GM23338 (cell line): Measurements from ENCODE around the gene C1orf141. TPM values are rescaled to one million over a fixed set of nuclear protein-coding genes. Genes with fewer than 3 reads are reported as not detected.

Source experiments
- ATAC-seq: fragments of 200-7000 bp; cut with Tn5 transposase; 3 replicates; pipeline ENCODE4 v1.9.1; 2020
- DNase-seq: peaks from one replicate; pipeline ENCODE4 v3.0.0-alpha.2; 2015; ENCODE audit warnings: low spot score
- H2AFZ ChIP-seq: fragments of 200-600 bp; sonication (generic); 2 replicates; pipeline ENCODE4 v1.8.0; 2016; ENCODE audit warnings: antibody characterized with exemption, mild to moderate bottlenecking, moderate library complexity
- H3F3A ChIP-seq: fragments of 200-600 bp; sonication (generic); replicated peaks from 2 replicates; pipeline ENCODE4 v1.8.0; 2017; ENCODE audit warnings: antibody characterized with exemption, mixed run types, low read depth
- H3K27ac ChIP-seq: fragments of 200-600 bp; sonication (generic); 2 replicates; pipeline ENCODE4 v1.6.1; 2016; ENCODE audit warnings: low read depth
- H3K27me3 ChIP-seq: fragments of 200-600 bp; sonication (generic); 2 replicates; pipeline ENCODE4 v1.8.0; 2016; ENCODE audit warnings: mild to moderate bottlenecking, mixed run types, moderate library complexity; ENCODE audit not compliant: insufficient read depth
- H3K36me3 ChIP-seq: fragments of 200-600 bp; sonication (generic); 2 replicates; pipeline ENCODE4 v1.8.0; 2016; ENCODE audit warnings: mild to moderate bottlenecking; ENCODE audit not compliant: insufficient read depth
- H3K4me1 ChIP-seq: fragments of 200-600 bp; sonication (generic); 2 replicates; pipeline ENCODE4 v1.8.0; 2016; ENCODE audit warnings: mild to moderate bottlenecking, moderate library complexity; ENCODE audit not compliant: insufficient read depth
- H3K4me2 ChIP-seq: fragments of 200-600 bp; sonication (generic); 2 replicates; pipeline ENCODE4 v1.7.1; 2017; ENCODE audit warnings: mixed run types
- H3K4me3 ChIP-seq: fragments of 200-600 bp; sonication (generic); 2 replicates; pipeline ENCODE4 v1.6.1; 2016; ENCODE audit warnings: mixed run types
- H3K79me2 ChIP-seq: fragments of 200-600 bp; sonication (generic); replicated peaks from 2 replicates; pipeline ENCODE4 v1.8.0; 2017; ENCODE audit warnings: mild to moderate bottlenecking; ENCODE audit not compliant: insufficient read depth
- H3K9me2 ChIP-seq: fragments of 200-600 bp; sonication (generic); 2 replicates; pipeline ENCODE4 v1.8.0; 2017; ENCODE audit not compliant: insufficient read depth
- H4K20me1 ChIP-seq: fragments of 200-600 bp; sonication (generic); replicated peaks from 2 replicates; pipeline ENCODE4 v1.8.0; 2017; ENCODE audit warnings: mild to moderate bottlenecking; ENCODE audit not compliant: insufficient read depth
- H3K27ac Mint-ChIP-seq: 2 replicates; pipeline ENCODE4 v1.8.0; 2020; ENCODE audit warnings: inconsistent platforms, mild to moderate bottlenecking, moderate library complexity, mixed read lengths
- H3K27me3 Mint-ChIP-seq: 3 replicates; pipeline ENCODE4 v1.8.0; 2022; ENCODE audit warnings: low read depth, mild to moderate bottlenecking, moderate library complexity, mixed read lengths, inconsistent platforms; ENCODE audit not compliant: insufficient read depth, poor library complexity
- H3K36me3 Mint-ChIP-seq: 3 replicates; pipeline ENCODE4 v1.8.0; 2021; ENCODE audit warnings: low read depth, mild to moderate bottlenecking, inconsistent platforms, moderate library complexity, mixed read lengths
- H3K4me1 Mint-ChIP-seq: 3 replicates; pipeline ENCODE4 v1.8.0; 2020; ENCODE audit warnings: mild to moderate bottlenecking, inconsistent platforms, mixed read lengths
- H3K4me3 Mint-ChIP-seq: 3 replicates; pipeline ENCODE4 v1.8.0; 2021; ENCODE audit warnings: moderate library complexity, mild to moderate bottlenecking, inconsistent platforms, mixed read lengths
- H3K9me3 Mint-ChIP-seq: 3 replicates; pipeline ENCODE4 v1.8.0; 2020; ENCODE audit warnings: moderate library complexity, mild to moderate bottlenecking, inconsistent platforms, mixed read lengths
- CREB1 ChIP-seq: fragments of 250-450 bp; sonication (Bioruptor Pico); IDR thresholded peaks from 2 replicates; pipeline ENCODE4 v1.5.0; 2020; ENCODE audit warnings: low read depth, mild to moderate bottlenecking, moderate library complexity
- ETS1 ChIP-seq: IDR thresholded peaks from 2 replicates; pipeline ENCODE4 v1.6.1; 2016; ENCODE audit warnings: antibody characterized with exemption
- EZH2 ChIP-seq: fragments of 200-600 bp; sonication (generic); IDR thresholded peaks from one replicate; pipeline ENCODE4 v1.8.0; 2017; ENCODE audit warnings: antibody characterized with exemption, mild to moderate bottlenecking, low read depth; ENCODE audit not compliant: unreplicated experiment
- EZH2phosphoT487 ChIP-seq: fragments of 200-600 bp; sonication (generic); IDR thresholded peaks from one replicate; pipeline ENCODE4 v1.8.1; 2018; ENCODE audit warnings: antibody characterized with exemption; ENCODE audit not compliant: unreplicated experiment
- NANOG ChIP-seq: IDR thresholded peaks from 2 replicates; pipeline ENCODE4 v1.6.1; 2016; ENCODE audit warnings: antibody characterized with exemption, borderline replicate concordance
- POLR2AphosphoS5 ChIP-seq: IDR thresholded peaks from 2 replicates; pipeline ENCODE4 v1.6.1; 2016; ENCODE audit warnings: antibody characterized with exemption, low read depth
- STAT1 ChIP-seq: IDR thresholded peaks from one replicate; pipeline ENCODE4 v1.6.1; 2016; ENCODE audit warnings: antibody characterized with exemption; ENCODE audit not compliant: unreplicated experiment
- ZNF114 ChIP-seq: fragments of 250-450 bp; sonication (Bioruptor Pico); IDR thresholded peaks from 2 replicates; pipeline ENCODE4 v1.5.0; 2020; ENCODE audit warnings: mild to moderate bottlenecking, moderate library complexity
- ZNF331 ChIP-seq: fragments of 250-450 bp; sonication (Bioruptor Pico); IDR thresholded peaks from 2 replicates; pipeline ENCODE4 v1.5.0; 2020; ENCODE audit warnings: low read depth, mild to moderate bottlenecking, moderate library complexity
- polyA plus RNA-seq: library from polyadenylated mRNA; unstranded; fragments of >200 nt; fragmentation: Nextera tagmentation; extraction: Ambion mirVana; gene quantifications from 2 replicates; pipeline ENCODE4 v1.2.1, GENCODE V29; 2016
- total RNA-seq: library from RNA; depleted of rRNA; stranded (reverse); fragments of >200 nt; shearing (Covaris generic); gene quantifications from 2 replicates; pipeline ENCODE4 v1.2.3, GENCODE V29; 2014
- TF ChIP-seq, protein P1 (sequence below), 2 experiments: fragments of 200-600 bp in 1 of 2; sonication (generic) in 1 of 2; conservative IDR thresholded peaks; 2 replicates each; pipeline versions ENCODE4 v1.5.1 to v1.6.1; 2016 to 2017; ENCODE audit warnings: antibody characterized with exemption in 2 of 2, low read depth in 2 of 2, mild to moderate bottlenecking in 2 of 2, moderate library complexity in 1 of 2
- TF ChIP-seq, protein P2 (sequence below): fragments of 250-450 bp; sonication (Bioruptor Pico); IDR thresholded peaks from 2 replicates; pipeline ENCODE4 v1.5.0; 2020; ENCODE audit warnings: mild to moderate bottlenecking, moderate library complexity

C1orf141 gene
- total and polyA plus RNA-seq, 2 experiments from 2014 or later, result not detected

DNA sequence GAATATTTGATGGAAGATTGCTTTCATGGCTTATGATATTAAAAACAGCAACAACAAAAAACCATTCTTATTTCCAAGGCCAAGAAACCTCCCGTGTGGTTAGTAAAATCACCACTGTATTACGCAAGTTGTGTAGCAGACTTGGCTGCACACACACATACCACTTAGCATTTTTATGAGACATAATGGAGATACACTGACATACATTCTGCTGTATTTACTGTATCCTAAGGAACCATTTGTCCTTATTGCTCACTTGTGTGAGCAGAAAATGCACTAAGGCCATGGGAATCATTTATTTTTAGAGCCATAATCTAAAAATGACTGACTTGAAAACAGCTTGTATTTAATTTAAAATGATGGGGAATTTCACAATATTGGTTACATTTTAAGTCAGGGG lies 584 bp upstream of the C1orf141 start (continued):
- TF ChIP-seq EZH2, result no peak

DNA sequence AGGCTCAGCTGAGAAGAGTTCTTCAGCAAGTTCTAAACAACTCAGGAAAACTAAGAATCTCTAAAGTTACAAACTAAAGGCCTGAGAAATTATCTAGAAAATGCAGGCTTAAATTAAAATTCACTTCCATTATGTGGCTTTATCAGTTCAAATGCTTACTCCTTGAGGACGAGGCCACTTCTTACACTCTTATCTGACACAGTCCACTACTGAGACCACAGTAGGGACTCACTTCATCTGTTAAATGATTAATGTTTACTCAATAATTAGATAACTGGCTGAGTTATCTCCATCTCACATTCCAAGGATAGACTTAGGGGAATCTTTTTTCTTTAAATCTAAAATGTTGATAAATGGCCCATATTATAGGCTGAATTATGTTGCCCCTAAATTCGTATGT lies 1.6 kb downstream of the C1orf141 start:
- ATAC-seq (no peak), DNase-seq (no peak)
- Mint-ChIP-seq H3K4me3 (no peak overlapping the region), H3K36me3 (no peaks in the 10 kb centered on the region), H3K4me1 (peaks cover 13% of the 10 kb centered on the region), H3K27ac (no peak overlapping the region), H3K27me3 (peaks cover 2% of the 10 kb centered on the region), H3K9me3 (no peaks in the 10 kb centered on the region)
- Histone ChIP-seq H3K4me3 (no peak overlapping the region), H2AFZ (no peak overlapping the region), H3K27ac (no peak overlapping the region), H3K4me2 (no peak overlapping the region), H3K36me3 (no peaks in the 10 kb centered on the region), H3K79me2 (no peaks in the 10 kb centered on the region), H3K4me1 (peaks cover 8% of the 10 kb centered on the region), H3K9me2 (no peaks in the 10 kb centered on the region), H4K20me1 (no peaks in the 10 kb centered on the region), H3F3A (no peaks in the 10 kb centered on the region), H3K27me3 (no peaks in the 10 kb centered on the region)
- TF ChIP-seq STAT1, result no peak
- TF ChIP-seq ZNF114 (CRISPR knock-in tag), result no peak
- TF ChIP-seq POLR2AphosphoS5, result no peak
- TF ChIP-seq ZNF331 (CRISPR knock-in tag), result no peak
- TF ChIP-seq ETS1, result no peak
- TF ChIP-seq EZH2, result no peak
- TF ChIP-seq NANOG, result no peak
- TF ChIP-seq, protein P1, sequence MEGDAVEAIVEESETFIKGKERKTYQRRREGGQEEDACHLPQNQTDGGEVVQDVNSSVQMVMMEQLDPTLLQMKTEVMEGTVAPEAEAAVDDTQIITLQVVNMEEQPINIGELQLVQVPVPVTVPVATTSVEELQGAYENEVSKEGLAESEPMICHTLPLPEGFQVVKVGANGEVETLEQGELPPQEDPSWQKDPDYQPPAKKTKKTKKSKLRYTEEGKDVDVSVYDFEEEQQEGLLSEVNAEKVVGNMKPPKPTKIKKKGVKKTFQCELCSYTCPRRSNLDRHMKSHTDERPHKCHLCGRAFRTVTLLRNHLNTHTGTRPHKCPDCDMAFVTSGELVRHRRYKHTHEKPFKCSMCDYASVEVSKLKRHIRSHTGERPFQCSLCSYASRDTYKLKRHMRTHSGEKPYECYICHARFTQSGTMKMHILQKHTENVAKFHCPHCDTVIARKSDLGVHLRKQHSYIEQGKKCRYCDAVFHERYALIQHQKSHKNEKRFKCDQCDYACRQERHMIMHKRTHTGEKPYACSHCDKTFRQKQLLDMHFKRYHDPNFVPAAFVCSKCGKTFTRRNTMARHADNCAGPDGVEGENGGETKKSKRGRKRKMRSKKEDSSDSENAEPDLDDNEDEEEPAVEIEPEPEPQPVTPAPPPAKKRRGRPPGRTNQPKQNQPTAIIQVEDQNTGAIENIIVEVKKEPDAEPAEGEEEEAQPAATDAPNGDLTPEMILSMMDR (conservative IDR thresholded peaks at IDR 0.05; ENCODE audit: low read depth in 2 of 2), result no peak
- no peak for TF ChIP-seq CREB1 (CRISPR knock-in tag)
- no peak for TF ChIP-seq EZH2phosphoT487
- TF ChIP-seq, protein P2, sequence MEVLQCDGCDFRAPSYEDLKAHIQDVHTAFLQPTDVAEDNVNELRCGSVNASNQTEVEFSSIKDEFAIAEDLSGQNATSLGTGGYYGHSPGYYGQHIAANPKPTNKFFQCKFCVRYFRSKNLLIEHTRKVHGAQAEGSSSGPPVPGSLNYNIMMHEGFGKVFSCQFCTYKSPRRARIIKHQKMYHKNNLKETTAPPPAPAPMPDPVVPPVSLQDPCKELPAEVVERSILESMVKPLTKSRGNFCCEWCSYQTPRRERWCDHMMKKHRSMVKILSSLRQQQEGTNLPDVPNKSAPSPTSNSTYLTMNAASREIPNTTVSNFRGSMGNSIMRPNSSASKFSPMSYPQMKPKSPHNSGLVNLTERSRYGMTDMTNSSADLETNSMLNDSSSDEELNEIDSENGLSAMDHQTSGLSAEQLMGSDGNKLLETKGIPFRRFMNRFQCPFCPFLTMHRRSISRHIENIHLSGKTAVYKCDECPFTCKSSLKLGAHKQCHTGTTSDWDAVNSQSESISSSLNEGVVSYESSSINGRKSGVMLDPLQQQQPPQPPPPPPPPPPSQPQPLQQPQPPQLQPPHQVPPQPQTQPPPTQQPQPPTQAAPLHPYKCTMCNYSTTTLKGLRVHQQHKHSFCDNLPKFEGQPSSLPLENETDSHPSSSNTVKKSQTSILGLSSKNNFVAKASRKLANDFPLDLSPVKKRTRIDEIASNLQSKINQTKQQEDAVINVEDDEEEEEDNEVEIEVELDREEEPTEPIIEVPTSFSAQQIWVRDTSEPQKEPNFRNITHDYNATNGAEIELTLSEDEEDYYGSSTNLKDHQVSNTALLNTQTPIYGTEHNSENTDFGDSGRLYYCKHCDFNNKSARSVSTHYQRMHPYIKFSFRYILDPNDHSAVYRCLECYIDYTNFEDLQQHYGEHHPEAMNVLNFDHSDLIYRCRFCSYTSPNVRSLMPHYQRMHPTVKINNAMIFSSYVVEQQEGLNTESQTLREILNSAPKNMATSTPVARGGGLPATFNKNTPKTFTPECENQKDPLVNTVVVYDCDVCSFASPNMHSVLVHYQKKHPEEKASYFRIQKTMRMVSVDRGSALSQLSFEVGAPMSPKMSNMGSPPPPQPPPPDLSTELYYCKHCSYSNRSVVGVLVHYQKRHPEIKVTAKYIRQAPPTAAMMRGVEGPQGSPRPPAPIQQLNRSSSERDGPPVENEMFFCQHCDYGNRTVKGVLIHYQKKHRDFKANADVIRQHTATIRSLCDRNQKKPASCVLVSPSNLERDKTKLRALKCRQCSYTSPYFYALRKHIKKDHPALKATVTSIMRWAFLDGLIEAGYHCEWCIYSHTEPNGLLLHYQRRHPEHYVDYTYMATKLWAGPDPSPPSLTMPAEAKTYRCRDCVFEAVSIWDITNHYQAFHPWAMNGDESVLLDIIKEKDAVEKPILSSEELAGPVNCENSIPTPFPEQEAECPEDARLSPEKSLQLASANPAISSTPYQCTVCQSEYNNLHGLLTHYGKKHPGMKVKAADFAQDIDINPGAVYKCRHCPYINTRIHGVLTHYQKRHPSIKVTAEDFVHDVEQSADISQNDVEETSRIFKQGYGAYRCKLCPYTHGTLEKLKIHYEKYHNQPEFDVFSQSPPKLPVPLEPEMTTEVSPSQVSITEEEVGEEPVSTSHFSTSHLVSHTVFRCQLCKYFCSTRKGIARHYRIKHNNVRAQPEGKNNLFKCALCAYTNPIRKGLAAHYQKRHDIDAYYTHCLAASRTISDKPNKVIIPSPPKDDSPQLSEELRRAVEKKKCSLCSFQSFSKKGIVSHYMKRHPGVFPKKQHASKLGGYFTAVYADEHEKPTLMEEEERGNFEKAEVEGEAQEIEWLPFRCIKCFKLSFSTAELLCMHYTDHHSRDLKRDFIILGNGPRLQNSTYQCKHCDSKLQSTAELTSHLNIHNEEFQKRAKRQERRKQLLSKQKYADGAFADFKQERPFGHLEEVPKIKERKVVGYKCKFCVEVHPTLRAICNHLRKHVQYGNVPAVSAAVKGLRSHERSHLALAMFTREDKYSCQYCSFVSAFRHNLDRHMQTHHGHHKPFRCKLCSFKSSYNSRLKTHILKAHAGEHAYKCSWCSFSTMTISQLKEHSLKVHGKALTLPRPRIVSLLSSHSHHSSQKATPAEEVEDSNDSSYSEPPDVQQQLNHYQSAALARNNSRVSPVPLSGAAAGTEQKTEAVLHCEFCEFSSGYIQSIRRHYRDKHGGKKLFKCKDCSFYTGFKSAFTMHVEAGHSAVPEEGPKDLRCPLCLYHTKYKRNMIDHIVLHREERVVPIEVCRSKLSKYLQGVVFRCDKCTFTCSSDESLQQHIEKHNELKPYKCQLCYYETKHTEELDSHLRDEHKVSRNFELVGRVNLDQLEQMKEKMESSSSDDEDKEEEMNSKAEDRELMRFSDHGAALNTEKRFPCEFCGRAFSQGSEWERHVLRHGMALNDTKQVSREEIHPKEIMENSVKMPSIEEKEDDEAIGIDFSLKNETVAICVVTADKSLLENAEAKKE (CRISPR knock-in tag), result no peak
